Activated CD4-positive, alpha-beta T cell treated with anti-CD3 and anti-CD28 coated beads for 4 hours (primary cell): ENCODE results near the gene CDCA8.
"Not testable (repeated sequence)": the region's sequence is repeated elsewhere in the genome, so short reads cannot be mapped to it uniquely, and the experiment has no call there.

Experiments
- DNase-seq, 2 donors: peaks; one replicate each; pipeline ENCODE4 v3.0.0-alpha.2; 2020

CDCA8 gene

DNA sequence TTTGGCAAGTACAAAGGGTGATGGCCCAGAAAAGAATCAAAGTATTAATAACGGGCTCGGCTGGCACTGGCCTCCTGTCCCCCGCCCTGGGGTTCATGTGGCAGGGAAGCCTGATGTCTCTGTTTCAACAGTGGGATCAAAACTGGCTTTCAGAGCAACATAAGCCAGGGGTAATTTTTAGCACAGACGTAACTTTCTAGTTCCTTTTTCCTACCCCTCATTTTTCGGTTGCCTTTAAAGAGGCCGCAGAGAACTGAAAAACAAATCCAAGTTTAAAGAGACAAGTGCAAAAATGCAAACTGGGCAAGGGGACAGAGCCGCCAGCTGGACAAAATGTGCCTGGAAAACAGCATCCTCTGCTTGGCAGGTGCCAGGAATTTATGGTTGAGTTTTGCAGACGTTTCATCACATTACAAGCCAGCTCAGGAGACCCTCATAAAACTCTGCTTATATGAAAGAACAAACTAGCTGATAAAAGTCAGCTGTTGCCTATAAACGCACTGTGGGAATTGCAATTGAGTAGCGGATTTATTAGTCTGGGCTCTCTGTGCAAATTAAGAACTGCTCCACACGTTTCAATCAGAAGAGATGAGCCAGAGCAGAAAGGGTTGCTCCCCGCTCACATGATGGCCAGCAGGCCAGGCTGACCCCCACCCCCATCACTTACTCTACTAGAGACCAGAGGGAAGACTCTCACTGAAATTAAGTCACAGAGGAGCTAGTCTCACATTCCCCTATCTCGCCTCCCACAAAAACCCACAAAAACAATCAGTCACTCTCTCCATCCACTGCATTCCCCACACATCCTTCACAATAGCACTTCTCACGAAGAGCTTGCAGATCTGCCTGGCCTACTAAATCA, 15.8 kb upstream of the CDCA8 start:
- DNase-seq: no peak

DNA sequence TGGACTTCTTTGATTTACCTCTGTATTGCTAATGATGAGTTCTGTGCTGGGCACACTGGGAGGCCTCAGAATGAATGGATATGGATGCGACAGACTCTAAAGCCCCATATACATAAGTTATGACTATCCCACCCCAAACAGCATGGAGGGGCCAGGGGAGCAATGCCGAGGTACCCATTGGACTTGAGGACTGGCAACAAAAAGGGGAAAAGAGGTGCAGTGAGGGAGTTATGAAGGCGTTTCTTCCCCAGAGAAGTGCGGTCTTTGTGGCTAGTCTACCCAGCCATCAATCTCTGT, 15.2 kb upstream of the CDCA8 start:
- no peak for DNase-seq

DNA sequence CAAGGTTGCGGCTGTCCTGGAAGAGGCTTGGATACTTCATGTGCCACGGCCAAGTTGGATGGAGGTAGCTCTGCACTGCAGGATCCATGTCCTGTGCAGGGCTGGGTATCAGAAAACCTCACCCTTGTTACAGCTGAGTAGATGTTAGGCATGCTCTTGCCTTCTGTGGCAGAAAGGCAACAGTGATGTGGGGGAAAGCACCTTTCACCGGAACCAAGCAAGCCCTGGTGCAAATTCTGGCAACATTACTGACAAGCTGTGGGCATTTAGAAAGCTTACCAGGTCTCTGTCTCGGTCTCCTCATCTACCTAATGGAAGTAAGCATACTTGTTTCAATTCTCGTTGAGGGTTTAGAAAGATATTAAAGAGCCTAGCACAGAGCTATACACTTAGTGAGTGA, 14.5 kb upstream of the CDCA8 start:
- no peak for DNase-seq

DNA sequence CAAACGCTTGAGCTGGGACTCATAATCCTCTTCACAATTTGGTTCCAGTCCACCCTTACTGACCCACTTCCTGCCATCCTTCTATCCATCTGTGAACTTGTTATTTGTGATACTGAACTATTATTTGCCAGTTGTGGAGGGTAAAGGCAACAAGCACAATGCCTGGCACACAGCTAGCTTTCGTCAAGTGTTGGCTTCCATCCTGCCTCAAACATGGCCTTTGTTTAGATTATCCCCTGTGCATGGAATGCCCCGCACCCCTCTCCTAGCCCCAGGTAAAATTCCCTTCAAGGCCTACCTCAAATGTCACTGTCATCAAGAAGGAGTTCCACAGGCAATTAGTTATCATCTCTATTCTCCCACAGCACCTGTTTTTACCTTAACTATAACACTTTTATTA, 11.4 kb upstream of the CDCA8 start:
- DNase-seq: no peak

DNA sequence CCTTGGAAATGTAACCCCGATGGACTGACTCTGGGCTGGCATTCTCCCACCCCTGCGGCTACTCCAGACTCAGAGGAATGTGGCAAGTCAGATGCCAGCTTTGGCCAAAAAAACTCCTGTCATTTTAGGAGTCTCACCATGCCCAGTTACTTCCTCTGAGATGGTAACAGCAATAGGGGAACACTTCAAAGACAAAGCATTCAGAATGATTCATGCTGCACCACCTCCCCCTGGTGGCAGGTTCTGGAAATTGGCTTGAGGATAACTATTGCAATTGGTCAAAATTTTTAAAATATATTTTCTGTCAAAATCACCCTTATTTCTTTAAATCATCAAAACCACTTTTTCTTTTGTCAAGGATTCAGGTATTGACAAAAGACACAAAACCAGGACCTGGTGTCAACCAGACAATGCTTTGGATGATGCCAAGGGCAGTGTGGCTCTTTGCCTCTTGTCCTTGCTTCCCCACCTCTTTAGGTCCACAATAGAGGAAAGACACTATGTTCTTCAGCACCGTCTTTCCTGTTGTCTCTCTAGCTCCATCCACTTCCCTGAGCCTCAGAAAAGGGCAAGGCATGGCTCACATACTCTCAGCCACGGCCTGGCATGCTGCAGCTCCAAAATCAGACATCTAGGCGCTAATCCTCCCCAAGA, 9.9 kb upstream of the CDCA8 start:
- peak; percentile 66 to 81 for DNase-seq

DNA sequence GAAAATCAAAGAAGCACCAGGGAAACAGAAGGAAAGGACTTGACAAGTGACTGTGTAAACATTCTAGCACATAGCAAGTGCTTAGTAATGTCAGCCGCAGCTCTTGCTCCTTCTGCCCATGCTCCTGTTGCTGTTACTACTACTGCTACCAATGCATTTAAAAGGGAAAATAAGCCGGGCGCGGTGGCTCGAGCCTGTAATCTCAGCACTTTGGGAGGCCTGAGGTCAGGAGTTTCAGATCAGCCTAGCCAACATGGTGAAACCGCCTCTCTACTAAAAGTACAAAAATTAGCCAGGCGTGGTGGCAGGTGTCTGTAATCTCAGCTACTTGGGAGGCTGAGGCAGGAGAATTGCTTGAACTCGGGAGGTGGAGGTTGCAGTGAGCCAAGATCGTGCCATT, 8.1 kb upstream of the CDCA8 start:
- not testable (repeated sequence) for DNase-seq

DNA sequence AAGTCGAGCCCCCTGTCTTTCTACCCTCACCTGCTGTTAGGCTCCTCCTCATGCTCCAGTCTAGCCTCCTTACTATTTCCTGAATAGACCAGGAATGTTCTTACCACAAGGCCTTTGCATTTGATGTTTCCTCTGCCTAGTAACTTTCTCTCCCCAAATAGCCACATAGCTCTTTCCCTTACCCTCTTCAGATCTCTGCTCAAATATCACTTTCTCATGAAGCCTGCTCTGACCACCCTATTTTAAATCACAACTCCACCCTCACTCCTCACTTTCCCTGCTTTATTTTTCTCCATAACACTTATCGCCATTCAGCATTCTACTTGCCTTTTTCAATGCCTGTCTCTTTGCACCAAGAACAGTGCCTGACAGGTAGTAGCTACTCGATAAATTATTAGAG, 6.6 kb upstream of the CDCA8 start:
- DNase-seq: no peak

DNA sequence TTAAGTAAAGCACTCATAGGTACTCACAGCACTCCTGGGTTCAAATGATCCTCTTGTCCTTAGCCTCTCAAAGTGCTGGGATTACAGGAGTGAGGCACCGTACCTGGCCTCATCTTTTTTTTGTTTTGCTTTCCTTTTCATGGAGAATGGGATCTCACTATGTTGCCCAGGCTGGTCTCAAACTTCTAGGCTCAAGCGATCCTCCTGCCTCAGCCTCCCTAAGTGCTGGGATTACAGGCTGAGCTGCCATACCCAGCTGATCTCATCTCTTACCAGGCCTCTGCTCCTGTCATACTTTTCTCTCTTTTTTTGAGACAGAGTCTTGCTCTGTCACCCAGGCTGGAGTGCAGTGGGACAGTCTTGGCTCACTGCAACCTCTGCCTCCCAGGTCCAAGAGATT, 4.6 kb upstream of the CDCA8 start:
- DNase-seq: not testable (repeated sequence)

DNA sequence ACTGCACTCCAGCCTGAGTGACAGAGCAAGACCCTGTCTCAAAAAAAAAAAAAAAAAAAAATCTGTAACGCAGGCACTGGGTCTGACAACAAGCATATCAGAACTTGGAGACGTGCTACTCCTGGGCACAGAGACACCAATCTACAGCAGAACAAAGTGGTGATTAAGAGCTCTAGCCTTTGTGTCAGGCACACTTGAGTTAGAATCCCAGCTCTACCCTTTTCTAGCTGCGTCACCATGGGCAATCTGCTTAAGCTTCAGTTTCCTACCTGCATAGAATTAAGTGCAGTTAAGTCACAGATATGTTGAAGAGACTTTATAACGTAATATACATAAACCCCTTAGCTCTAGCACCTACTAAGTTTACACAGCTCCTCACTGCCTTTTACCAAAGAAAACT, 3.4 kb upstream of the CDCA8 start:
- no peak for DNase-seq

DNA sequence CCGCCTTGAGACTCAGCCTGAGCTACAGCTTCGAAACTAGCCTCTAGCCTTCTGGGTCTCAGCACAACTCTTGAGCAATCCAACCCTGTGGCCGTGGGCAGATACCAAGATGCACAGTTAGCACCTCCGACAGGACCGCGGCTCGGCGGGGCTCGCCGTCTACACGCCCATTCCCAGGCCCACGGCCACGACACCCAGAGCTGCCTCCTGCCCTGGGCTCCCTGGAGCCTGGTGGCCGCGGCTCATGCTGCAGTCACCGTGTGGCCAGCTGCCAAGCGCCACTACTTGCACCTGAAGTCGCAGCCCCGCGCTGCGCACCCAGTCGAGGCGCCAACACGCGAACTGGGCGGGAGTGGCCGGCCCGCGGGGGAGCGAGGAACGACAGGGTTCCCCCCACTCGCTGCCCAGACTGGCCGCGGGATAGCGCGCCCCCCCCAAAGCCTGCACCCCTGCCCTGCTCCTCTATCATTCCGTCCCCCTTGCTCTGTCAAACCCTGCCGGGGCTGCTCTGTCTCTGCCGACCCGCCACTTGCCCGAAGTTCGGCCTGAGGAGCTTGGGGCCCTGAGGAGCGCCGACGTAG, 729 bp upstream of the CDCA8 start:
- DNase-seq: peak; percentile 5 to 9

DNA sequence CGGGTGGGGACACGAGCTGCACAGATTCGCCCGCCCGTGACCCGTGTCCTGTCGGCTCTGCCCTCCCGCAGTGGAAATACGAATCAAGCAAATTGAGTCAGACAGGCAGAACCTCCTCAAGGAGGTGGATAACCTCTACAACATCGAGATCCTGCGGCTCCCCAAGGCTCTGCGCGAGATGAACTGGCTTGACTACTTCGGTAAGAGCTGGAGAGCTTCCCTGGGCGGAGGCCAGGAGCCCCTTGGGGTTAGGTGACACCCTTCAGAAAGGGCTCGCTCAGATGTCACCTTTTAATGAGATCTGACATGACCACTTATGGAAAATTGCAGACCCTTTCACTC, 489 bp downstream of the CDCA8 start:
- DNase-seq: no peak

DNA sequence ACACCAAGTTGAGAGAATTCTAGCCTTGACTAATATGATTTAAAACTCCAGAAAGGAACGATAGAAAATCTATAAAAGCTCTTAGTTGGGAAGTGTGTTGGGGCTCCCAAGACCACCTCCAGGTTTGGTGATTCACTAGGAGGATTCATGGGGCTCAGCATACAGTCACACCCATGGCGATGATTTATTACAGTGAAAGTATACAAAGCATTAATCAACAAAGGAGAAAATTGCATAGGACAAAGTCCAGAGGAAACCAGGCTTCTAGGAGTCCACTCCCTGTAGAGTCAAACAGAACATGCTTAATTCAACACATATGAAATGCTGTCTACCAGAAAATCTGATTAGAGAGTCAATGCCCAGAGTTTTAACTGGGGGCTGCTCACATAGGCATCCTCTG, 4.8 kb downstream of the CDCA8 start:
- no peak for DNase-seq

DNA sequence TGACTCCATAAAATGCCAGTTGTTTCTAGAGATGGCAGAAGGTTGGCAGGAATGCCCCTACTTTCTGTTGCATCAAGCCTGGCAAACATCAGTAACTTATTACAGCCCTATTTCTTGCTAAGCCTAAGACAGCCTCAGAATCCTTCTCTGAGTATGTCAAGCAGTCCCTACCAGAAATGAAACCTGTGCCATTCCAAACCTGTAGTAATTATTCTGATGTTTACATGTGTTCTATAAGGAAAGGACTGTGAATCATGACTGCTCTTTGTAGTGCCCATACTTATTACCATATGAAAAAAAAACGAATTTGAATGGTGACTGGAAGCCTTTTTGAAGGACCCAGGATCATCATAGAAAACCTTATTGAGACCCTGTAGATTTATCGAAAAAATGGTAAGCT, 5.4 kb downstream of the CDCA8 start:
- no peak for DNase-seq

DNA sequence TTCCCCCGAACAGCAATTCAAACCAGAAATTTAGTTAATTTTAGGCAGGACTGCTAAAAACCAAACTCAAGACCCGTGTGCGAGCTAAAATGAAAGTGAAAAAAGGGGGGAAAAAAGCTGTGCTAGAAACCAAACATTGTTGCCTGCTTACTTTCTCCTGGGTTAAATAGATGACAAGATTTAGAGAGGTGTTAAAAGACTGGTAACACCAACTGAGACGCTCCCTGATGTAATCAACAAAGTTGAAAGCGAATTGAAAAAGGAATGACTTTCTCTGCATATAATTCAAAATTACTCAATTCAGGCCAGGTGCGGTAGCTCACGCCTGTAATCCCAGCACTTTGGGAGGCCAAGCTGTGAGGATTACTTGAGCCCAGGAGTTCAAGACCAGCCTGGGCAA, 6.8 kb downstream of the CDCA8 start:
- DNase-seq: no peak

DNA sequence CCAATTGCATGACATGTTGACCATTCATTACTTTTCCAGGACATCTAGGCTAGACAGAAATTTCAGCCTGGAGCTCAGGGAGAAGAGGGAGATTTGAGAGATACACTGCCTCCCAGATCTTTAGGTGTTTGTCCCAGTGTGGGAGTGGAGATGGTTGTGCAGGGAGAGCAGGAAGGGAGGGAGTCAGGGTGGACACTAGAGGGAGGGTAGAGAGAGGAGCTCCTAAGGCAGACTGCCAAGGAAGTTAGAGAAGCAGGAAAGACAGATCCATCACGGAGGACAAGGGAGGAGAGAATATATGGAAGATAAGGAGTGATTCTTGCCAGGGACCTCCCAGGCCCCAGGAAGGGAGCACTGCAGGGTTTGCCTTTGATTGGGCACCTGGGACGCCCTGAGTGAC, 8.7 kb downstream of the CDCA8 start:
- DNase-seq: no peak

DNA sequence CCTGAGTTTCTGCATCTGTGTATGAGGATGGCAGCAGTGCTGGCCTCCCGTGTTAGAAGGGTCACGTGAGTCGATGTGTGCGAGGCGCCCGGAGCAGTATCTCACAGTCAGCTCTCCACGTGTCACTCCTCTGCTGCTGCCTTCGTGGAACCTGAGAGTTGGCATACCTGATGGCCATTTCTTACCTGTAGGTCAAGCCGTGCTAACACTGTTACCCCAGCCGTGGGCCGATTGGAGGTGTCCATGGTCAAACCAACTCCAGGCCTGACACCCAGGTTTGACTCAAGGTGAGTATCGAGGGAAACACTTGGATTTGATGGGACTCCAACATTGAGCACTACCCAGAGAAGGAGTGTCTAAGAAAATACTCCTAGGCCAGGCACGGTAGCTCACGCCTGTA, 10.7 kb downstream of the CDCA8 start:
- no peak for DNase-seq

DNA sequence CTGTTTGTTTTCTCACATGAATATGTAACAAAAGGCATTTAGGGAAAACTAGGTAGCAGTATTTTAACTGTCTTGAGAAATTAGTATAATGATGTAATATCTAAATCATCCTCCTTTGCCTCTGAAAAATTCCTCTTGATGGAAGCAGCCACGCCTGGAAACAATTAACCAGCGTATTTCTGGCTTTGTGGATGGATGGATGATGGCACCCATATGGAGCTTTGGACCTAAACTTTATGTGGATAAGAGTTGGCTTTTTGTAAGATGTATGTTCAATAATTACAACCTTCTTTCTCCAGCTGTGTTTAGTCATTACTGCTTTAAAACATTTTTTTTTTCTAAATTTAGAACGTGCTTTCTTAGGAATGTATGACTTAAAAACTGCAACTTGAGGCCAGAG, 12.7 kb downstream of the CDCA8 start:
- no peak for DNase-seq

DNA sequence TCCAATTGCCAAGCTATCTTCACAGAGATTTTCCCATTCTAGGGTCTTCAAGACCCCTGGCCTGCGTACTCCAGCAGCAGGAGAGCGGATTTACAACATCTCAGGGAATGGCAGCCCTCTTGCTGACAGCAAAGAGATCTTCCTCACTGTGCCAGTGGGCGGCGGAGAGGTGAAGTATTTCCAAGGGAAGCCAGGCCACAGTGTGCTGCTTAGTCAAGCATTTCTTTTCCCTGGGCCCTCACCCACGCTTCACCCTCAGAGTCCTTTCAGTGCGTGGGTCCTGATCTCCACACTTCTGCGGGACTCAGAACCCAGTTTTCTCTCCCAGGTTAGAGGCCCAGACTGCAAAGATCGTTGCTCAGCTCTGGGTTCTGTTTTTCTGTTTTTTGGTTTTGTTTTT, 13.1 kb downstream of the CDCA8 start:
- DNase-seq: no peak

DNA sequence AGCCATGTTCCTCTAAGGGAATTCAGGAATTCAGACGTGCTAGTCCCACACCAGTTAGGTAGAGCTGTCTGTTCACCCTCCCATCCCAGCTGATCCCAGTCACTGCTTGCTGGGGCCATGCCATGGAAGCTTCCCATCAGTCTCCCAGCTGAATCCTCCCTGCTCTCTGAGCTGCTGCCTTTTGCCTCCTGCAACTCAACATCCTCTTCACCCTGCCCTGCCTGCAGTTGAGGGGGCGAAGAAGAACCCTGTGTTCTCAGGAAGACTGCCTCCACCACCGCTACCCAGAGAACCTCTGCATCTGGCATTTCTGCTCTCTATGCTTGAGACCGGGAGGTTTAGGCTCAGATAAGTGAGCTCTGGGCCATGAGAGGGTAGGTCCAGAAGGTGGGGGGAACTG, 16.2 kb downstream of the CDCA8 start:
- DNase-seq: no peak

DNA sequence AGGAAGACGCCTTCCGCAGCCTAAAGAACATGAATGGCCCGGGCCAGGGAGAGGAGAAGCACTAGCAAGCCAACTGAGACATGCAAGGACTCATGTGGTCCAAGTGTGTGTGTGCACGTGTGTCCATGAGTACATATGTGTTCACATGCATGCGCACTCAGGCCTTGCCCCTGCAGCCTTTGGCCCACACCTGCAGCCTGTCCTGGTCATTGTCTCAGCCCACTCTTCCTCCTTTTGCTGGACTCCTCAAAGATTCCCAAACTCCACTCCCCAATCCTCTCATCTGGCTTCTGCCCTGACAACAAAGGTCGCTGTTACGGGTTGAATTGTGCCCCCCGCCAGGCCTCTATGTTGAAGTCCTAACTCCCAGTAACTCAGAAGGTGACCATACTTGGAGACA, 21.9 kb downstream of the CDCA8 start:
- no peak for DNase-seq

DNA sequence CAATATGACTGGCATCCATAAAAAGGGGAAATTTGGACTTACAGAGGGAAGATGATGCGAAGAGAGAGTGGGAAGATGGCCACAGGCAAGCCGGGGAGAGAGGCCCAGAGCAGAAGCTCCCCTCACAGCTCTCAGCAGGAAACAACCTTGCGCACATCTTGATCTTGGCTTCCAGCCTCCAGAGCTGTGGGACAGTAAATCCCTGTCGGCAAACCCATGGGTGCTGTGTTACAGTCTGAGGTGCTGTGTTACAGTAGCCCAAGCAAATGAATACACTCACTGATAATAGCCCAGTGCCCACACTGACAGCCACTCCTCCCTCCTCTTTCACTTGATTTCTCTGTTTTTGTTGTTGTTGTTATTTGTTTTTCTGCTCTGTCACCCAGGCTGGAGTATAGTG, 22.4 kb downstream of the CDCA8 start:
- DNase-seq: no peak

DNA sequence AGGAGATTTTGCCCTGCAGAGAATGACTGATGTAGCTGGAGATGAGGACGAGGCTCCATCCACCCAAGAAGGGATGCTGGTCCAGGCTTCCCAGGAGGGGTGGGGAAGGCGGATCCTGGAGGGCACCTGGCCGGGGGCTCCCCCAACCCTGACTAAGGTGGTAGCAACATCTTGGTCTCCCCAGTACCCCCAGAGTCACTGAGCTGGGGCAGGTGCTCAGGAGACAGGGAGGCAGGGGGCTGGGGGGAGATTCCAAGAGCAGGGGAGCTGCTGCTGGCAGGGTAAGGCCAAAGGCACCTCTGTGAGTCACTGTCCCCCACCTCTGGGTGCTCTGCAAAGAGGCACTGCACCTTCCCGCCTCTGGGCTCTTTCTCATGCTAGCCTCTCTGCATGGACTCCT, 24.0 kb downstream of the CDCA8 start:
- DNase-seq: no peak

DNA sequence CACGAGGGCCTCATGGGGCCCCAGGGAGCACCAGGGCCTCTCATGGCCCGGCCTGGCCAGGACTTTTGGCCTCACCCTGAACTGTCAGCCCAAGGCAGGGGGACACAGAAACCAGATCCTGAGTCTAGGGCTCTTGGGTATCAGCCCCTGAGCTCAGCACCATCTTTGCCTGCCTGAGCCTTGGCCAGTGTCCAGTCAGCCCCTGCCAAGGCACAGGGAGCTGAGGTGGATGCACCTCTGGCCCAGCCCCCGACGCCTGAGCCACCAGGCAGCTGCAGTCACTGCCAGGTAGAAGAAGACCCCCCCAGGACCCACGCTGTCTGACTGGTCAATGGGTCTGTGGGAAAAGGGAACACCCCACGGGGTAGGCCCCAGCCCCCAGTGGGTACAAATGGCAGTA, 25.3 kb downstream of the CDCA8 start:
- DNase-seq: no peak

DNA sequence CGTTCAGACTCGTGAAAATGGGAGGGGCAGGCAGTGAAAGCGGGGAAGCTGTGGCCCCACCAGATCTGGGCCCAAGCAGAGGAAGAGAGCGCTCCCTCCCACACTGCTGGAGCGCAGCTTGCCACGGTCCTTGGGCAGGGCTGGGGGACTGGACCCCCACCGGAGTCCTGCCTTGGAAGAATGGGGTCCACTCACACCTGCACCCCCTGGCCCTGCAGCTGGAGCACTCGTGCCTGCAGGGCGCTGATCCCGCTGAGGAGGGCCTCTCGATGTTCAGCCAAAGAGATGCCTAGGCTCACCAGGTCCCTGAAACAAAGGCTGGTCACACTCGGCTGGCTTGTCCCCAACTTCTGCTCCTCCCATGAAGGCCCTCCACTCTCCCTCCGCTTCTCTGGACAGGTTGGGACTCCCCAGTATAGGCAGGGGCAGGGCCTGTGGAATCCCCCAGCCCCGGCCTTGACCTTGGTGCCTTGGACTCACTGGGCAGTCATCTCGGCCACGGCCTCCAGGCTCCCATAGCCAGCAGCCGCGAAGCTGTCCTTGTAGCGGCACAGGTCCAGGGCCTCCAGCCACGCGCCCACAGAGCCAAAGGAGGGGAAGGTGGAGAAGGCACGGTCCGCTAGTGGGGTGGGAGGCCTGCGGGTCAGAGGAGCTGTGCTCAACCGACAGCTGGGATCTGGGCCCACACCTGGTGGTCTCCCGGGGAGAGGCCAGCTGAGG, 26.0 kb downstream of the CDCA8 start:
- DNase-seq: no peak
